Measurements from ENCODE around the gene NOS1AP. TPM values are rescaled to one million over a fixed set of nuclear protein-coding genes. Genes with fewer than 3 reads are reported as not detected.
"Not testable (repeated sequence)": the region's sequence is repeated elsewhere in the genome, so short reads cannot be mapped to it uniquely, and the experiment has no call there.

Gene NOS1AP
- total RNA-seq, 3 donors from 2014 or later: 11.8 to 17.4 (median 14.3) TPM

- Histone ChIP-seq H3K36me3 (ENCODE audit: low read depth) (no peaks in the 10 kb centered on the region), H3K4me3 (no peak overlapping the region), H3K9me3 (no peaks in the 10 kb centered on the region), H3K4me1 (ENCODE audit: low read depth) (peaks cover 3% of the 10 kb centered on the region)
- ATAC-seq: peak; percentile 34
- DNase-seq: peak in 1 of 3 donors; percentile 13
- TF ChIP-seq, protein P1, sequence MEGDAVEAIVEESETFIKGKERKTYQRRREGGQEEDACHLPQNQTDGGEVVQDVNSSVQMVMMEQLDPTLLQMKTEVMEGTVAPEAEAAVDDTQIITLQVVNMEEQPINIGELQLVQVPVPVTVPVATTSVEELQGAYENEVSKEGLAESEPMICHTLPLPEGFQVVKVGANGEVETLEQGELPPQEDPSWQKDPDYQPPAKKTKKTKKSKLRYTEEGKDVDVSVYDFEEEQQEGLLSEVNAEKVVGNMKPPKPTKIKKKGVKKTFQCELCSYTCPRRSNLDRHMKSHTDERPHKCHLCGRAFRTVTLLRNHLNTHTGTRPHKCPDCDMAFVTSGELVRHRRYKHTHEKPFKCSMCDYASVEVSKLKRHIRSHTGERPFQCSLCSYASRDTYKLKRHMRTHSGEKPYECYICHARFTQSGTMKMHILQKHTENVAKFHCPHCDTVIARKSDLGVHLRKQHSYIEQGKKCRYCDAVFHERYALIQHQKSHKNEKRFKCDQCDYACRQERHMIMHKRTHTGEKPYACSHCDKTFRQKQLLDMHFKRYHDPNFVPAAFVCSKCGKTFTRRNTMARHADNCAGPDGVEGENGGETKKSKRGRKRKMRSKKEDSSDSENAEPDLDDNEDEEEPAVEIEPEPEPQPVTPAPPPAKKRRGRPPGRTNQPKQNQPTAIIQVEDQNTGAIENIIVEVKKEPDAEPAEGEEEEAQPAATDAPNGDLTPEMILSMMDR (IDR thresholded peaks at IDR 0.05): no peak
- intact Hi-C loops (cut with DNase I, micrococcal nuclease): no loop called here
Observed at GRCh38 chr1:162168261-162168660, 98.8 kb downstream of the NOS1AP start.

DNA sequence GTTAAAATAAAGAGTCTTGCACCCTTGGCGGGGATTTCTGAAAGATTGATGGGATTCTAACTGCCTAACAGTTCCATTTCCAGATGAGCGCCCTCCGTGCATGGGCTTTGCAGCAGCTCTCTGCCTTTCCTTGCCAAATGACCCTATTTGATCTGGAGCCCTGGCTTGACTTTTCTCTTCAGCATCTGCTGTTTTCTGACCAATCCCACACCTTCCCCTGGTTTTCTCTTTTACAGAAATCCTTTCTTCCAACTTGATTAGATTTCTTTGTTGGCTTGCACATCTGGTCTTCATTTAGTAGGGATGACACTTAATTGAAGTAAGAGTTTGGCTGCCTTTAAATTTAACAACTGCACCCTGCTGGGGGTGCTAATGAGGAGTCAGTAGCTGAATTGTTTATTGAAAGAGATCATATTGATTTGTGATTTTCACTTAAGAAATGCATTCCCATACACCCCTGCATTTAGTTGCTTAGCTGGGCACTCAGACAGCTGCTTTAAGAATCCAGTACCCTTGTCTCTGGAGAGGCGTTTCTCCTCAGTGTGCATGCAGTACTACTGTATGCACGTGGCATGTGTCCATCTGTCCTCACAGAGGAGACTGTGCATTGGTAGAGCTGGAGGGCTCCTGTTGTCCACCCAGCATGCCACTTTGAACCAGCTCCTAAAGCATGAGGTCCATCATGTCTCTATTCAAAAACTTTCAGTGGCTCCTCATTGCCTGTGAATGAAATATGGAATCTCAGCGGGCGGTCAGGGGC, 99.7 kb downstream of the NOS1AP start:
- Histone ChIP-seq H3K9me3 (no peaks in the 10 kb centered on the region), H3K4me1 (ENCODE audit: low read depth) (peaks cover 3% of the 10 kb centered on the region), H3K4me3 (no peak overlapping the region), H3K36me3 (ENCODE audit: low read depth) (no peaks in the 10 kb centered on the region)
- no peak for ATAC-seq
- intact Hi-C loops (cut with DNase I, micrococcal nuclease): no loop called here
- TF ChIP-seq, protein P1 (IDR thresholded peaks at IDR 0.05): no peak
- no peak for DNase-seq

- DNase-seq: no peak
- H3K9me3 ChIP-seq: no peaks in the 10 kb centered on the region
- H3K4me3 ChIP-seq: no peak overlapping the region
- no peaks in the 10 kb centered on the region for H3K36me3 ChIP-seq (ENCODE audit: low read depth)
- H3K4me1 ChIP-seq (ENCODE audit: low read depth): peaks cover 3% of the 10 kb centered on the region
- intact Hi-C loops (cut with DNase I, micrococcal nuclease): no loop called here
- TF ChIP-seq, protein P1 (IDR thresholded peaks at IDR 0.05): no peak
- no peak for ATAC-seq
Observed at GRCh38 chr1:162171111-162171510, 101.6 kb downstream of the NOS1AP start.

DNA sequence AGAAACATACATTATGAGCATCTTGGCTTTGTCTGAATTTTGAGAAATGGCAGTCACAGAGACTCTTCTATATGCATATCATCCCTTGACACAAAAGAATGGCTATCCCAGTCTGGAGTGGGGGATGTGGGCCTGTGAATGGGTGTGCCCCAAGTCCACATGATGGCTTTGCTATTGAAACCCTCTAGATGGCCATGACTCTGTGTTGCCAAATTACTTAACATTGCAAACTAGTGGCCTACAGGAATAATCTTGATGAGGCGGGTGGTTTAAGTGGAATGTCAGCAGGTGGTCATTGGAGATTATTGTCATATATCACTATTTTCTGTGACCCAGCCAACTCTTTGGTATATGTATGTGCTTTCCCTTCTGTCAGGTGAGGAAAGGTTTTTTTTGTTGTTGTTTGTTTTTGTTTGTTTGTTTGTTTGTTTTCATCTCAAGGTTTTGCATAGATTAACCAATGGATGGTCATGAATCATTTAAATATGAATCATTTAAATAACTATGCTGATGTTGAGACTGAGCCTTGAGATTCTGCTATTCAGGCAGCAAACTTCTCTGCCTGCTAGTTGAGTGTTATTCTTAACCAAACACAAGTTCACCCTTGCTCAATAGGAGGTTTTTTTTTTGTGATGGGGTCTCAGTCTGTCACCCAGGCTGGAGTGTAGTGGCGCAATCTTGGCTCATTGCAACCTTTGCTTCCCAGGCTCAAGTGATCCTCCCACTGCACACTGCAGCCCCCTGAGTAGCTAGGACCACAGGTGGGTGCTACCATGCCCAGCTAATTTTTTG, 103.0 kb downstream of the NOS1AP start:
- Histone ChIP-seq H3K4me3 (no peak overlapping the region), H3K36me3 (ENCODE audit: low read depth) (no peaks in the 10 kb centered on the region), H3K4me1 (ENCODE audit: low read depth) (peaks cover 3% of the 10 kb centered on the region), H3K9me3 (no peaks in the 10 kb centered on the region)
- TF ChIP-seq, protein P1 (IDR thresholded peaks at IDR 0.05): no peak
- ATAC-seq: no peak
- DNase-seq: no peak
- intact Hi-C loops (cut with DNase I, micrococcal nuclease): no loop called here

DNA sequence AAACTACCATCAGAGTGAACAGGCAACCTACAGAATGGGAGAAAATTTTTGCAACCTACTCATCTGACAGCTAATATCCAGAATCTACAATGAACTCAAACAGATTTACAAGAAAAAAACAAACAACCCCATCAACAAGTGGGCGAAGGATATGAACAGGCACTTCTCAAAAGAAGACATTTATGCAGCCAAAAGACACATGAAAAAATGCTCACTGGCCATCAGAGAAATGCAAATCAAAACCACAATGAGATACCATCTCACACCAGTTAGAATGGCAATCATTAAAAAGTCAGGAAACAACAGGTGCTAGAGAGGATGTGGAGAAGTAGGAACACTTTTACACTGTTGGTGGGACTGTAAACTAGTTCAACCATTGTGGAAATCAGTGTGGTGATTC, 104.1 kb downstream of the NOS1AP start:
- ATAC-seq; H3K4me3 ChIP-seq; DNase-seq; H3K36me3 ChIP-seq (ENCODE audit: low read depth); H3K9me3 ChIP-seq; intact Hi-C loops (cut with DNase I, micrococcal nuclease); H3K4me1 ChIP-seq (ENCODE audit: low read depth): not testable (repeated sequence)

DNA sequence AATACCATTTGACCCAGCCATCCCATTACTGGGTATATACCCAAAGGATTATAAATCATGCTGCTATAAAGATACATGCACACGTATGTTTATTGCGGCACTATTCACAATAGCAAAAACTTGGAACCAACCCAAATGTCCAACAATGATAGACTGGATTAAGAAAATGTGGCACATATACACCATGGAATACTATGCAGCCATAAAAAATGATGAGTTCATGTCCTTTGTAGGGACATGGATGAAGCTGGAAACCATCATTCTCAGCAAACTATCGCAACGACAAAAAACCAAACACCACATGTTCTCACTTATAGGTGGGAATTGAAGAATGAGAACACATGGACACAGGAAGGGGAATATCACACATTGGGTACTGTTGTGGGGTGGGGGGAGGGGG, 104.5 kb downstream of the NOS1AP start:
- intact Hi-C loops (cut with DNase I, micrococcal nuclease); ATAC-seq; H3K4me3 ChIP-seq; H3K4me1 ChIP-seq (ENCODE audit: low read depth); DNase-seq; H3K9me3 ChIP-seq; H3K36me3 ChIP-seq (ENCODE audit: low read depth): not testable (repeated sequence)

Measured in mucosa of descending colon (tissue), 3 donors.